HepG2 (cell line): ENCODE results near the gene MAPK13. TPM values are rescaled to one million over a fixed set of nuclear protein-coding genes. Genes with fewer than 3 reads are reported as not detected.

Experiments used
- ARID4A ChIP-seq: sonication (generic); formaldehyde crosslinking; IDR thresholded peaks from 2 replicates; pipeline ENCODE4 v1.5.0; 2020; ENCODE audit warnings: mild to moderate bottlenecking, missing genetic modification reagents, borderline replicate concordance
- ARNT ChIP-seq: fragments of 450-650 bp; IDR thresholded peaks from 2 replicates; pipeline ENCODE4 v1.6.1; 2017
- ELF3 ChIP-seq: IDR thresholded peaks from 2 replicates; pipeline ENCODE4 v1.6.1; 2016; ENCODE audit warnings: missing genetic modification reagents, missing compliant biosample characterization
- HNRNPH1 ChIP-seq: fragments of 200-400 bp; formaldehyde crosslinking; optimal IDR thresholded peaks from 2 replicates; pipeline ENCODE3; 2017; ENCODE audit warnings: mild to moderate bottlenecking, low read depth, low read length
- JDP2 ChIP-seq: sonication (generic); formaldehyde crosslinking; IDR thresholded peaks from 2 replicates; pipeline ENCODE4 v1.8.1; 2022; ENCODE audit warnings: missing genetic modification reagents, borderline replicate concordance
- RFXAP ChIP-seq: sonication (generic); formaldehyde crosslinking; IDR thresholded peaks from 2 replicates; pipeline ENCODE4 v1.4.0; 2020; ENCODE audit warnings: missing genetic modification reagents, borderline replicate concordance
- THAP8 ChIP-seq: sonication (generic); formaldehyde crosslinking; IDR thresholded peaks from 2 replicates; pipeline ENCODE4 v1.5.1; 2020; ENCODE audit warnings: missing genetic modification reagents, mild to moderate bottlenecking, borderline replicate concordance
- ZBTB33 ChIP-seq: sonication (generic); formaldehyde crosslinking; IDR thresholded peaks from 2 replicates; pipeline ENCODE4 v1.4.0; 2020; ENCODE audit warnings: missing genetic modification reagents
- polyA plus RNA-seq, 8 experiments: library from polyadenylated mRNA; depleted of rRNA in 3 of 8; stranded (reverse) in 7 of 8; unstranded in 1 of 8; fragments of >200 nt; fragmentation: Illumina TruSeq in 4 of 8; extraction: Trizol in 4 of 8; gene quantifications; 2 replicates each; pipeline versions ENCODE4 v1.2.1 to v1.2.3, GENCODE V29; 2011 to 2016; ENCODE audit warnings: low read depth in 4 of 8, missing spikeins in 1 of 8, mixed read lengths in 1 of 8; ENCODE audit not compliant: insufficient read depth in 1 of 8
- total RNA-seq, 5 experiments: library from RNA; depleted of rRNA; stranded (reverse); fragments of >200 nt; fragmentation: Illumina TruSeq; extraction: Trizol; gene quantifications; 2 replicates each; pipeline ENCODE4 v1.2.3, GENCODE V29; 2016; ENCODE audit warnings: low read depth in 1 of 5
- TF ChIP-seq, protein P1 (sequence below): sonication (generic); formaldehyde crosslinking; IDR thresholded peaks from 2 replicates; pipeline ENCODE4 v1.4.0; 2020; ENCODE audit warnings: missing genetic modification reagents, borderline replicate concordance
- TF ChIP-seq, protein P2 (sequence below): IDR thresholded peaks from 2 replicates; pipeline ENCODE4 v1.6.1; 2016; ENCODE audit warnings: low read depth, missing genetic modification reagents, missing compliant biosample characterization

Gene MAPK13
- total and polyA plus RNA-seq, 2 of the 13 experiments (the other 11 are each of a cell fraction or from before 2014, with no cell fraction given): 12.7 to 43.4 TPM

GRCh38 chr6:36094753-36095496 is 35.4 kb upstream of the MAPK13 start (continued):
- no peak for TF ChIP-seq HNRNPH1
- TF ChIP-seq RFXAP (CRISPR knock-in tag): no peak
- TF ChIP-seq, protein P1, sequence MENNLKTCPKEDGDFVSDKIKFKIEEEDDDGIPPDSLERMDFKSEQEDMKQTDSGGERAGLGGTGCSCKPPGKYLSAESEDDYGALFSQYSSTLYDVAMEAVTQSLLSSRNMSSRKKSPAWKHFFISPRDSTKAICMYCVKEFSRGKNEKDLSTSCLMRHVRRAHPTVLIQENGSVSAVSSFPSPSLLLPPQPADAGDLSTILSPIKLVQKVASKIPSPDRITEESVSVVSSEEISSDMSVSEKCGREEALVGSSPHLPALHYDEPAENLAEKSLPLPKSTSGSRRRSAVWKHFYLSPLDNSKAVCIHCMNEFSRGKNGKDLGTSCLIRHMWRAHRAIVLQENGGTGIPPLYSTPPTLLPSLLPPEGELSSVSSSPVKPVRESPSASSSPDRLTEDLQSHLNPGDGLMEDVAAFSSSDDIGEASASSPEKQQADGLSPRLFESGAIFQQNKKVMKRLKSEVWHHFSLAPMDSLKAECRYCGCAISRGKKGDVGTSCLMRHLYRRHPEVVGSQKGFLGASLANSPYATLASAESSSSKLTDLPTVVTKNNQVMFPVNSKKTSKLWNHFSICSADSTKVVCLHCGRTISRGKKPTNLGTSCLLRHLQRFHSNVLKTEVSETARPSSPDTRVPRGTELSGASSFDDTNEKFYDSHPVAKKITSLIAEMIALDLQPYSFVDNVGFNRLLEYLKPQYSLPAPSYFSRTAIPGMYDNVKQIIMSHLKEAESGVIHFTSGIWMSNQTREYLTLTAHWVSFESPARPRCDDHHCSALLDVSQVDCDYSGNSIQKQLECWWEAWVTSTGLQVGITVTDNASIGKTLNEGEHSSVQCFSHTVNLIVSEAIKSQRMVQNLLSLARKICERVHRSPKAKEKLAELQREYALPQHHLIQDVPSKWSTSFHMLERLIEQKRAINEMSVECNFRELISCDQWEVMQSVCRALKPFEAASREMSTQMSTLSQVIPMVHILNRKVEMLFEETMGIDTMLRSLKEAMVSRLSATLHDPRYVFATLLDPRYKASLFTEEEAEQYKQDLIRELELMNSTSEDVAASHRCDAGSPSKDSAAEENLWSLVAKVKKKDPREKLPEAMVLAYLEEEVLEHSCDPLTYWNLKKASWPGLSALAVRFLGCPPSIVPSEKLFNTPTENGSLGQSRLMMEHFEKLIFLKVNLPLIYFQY (CRISPR knock-in tag): no peak
- TF ChIP-seq THAP8 (CRISPR knock-in tag): no peak
- TF ChIP-seq ELF3 (CRISPR knock-in tag): peak; percentile 56
- peak; percentile 53; the same call in 1 of the 2 replicates for TF ChIP-seq ZBTB33 (CRISPR knock-in tag)
- no peak for TF ChIP-seq ARID4A (CRISPR knock-in tag)
- no peak for TF ChIP-seq ARNT
- TF ChIP-seq, protein P2, sequence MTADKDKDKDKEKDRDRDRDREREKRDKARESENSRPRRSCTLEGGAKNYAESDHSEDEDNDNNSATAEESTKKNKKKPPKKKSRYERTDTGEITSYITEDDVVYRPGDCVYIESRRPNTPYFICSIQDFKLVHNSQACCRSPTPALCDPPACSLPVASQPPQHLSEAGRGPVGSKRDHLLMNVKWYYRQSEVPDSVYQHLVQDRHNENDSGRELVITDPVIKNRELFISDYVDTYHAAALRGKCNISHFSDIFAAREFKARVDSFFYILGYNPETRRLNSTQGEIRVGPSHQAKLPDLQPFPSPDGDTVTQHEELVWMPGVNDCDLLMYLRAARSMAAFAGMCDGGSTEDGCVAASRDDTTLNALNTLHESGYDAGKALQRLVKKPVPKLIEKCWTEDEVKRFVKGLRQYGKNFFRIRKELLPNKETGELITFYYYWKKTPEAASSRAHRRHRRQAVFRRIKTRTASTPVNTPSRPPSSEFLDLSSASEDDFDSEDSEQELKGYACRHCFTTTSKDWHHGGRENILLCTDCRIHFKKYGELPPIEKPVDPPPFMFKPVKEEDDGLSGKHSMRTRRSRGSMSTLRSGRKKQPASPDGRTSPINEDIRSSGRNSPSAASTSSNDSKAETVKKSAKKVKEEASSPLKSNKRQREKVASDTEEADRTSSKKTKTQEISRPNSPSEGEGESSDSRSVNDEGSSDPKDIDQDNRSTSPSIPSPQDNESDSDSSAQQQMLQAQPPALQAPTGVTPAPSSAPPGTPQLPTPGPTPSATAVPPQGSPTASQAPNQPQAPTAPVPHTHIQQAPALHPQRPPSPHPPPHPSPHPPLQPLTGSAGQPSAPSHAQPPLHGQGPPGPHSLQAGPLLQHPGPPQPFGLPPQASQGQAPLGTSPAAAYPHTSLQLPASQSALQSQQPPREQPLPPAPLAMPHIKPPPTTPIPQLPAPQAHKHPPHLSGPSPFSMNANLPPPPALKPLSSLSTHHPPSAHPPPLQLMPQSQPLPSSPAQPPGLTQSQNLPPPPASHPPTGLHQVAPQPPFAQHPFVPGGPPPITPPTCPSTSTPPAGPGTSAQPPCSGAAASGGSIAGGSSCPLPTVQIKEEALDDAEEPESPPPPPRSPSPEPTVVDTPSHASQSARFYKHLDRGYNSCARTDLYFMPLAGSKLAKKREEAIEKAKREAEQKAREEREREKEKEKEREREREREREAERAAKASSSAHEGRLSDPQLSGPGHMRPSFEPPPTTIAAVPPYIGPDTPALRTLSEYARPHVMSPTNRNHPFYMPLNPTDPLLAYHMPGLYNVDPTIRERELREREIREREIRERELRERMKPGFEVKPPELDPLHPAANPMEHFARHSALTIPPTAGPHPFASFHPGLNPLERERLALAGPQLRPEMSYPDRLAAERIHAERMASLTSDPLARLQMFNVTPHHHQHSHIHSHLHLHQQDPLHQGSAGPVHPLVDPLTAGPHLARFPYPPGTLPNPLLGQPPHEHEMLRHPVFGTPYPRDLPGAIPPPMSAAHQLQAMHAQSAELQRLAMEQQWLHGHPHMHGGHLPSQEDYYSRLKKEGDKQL (CRISPR knock-in tag): no peak
- no peak for TF ChIP-seq JDP2
